Right forelimb (tissue), 1 donor: ENCODE results near the gene TJP2.
"Not testable (repeated sequence)": the region's sequence is repeated elsewhere in the genome, so short reads cannot be mapped to it uniquely, and the experiment has no call there.

Experiments
- DNase-seq: peaks from one replicate; pipeline ENCODE4 v3.0.0-alpha.2; 2018

The TJP2 gene

DNA sequence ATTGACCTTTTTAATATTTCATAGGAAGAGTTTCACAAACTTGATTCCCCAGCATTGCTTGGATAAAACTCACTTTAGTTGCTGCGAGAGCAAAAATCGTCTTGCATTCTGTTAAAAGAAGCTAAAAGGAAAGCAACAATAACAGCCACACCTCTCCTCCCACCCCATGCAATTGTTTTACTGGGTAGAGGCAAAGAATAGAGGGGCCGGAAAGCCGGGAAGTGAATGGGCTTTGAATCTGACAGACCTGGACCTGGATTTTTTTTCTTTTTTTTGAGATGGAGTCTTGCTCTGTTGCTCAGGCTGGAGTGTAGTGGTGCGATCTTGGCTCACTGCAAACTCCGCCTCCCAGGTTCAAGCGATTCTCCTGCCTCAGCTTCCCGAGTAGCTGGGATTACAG is 9.5 kb upstream of the TJP2 start:
- not testable (repeated sequence) for DNase-seq

DNA sequence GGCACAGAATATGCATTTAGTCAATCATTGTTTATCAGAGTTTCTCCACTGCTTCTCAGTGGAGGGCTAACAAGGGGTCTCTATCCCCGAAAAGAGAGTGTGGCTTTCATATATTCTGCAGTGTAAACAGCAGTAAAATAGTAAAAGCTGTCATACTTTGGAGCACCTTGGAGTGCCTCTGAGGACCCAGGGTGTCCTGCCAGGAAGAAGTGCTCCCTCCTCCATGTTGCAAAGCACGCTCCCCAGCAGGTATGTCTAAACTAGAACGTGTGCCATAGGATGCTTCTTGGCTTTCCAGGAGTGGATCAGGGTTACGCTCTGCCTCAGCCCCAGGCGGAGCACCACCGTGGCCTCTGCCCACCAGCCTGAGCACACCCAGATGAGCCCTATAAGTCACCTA is 8.5 kb upstream of the TJP2 start:
- DNase-seq, result no peak

DNA sequence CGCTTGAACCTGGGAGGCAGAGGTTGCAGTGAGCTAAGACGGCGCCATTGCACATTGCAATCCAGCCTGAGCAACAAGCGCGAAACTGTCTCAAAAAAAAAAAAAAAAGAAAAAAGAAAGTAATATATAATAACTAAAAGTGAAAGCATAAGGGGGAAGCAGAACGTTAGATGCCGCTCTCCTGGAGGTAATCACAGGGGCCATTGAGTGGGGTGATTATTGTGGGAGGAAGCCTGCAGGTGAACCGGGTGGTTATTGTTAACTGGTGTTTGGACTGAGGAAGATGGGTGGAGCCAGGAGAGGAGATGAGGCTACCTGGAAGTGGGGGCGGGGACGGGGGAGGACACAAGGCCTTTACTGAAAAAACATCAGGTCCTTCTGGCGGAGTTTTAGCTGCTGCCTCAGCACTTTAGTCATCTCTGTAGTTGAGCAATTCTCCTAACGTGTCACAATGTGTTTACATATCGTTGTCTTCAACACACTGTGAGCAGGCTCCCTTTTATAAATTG is 5.3 kb upstream of the TJP2 start:
- no peak for DNase-seq

DNA sequence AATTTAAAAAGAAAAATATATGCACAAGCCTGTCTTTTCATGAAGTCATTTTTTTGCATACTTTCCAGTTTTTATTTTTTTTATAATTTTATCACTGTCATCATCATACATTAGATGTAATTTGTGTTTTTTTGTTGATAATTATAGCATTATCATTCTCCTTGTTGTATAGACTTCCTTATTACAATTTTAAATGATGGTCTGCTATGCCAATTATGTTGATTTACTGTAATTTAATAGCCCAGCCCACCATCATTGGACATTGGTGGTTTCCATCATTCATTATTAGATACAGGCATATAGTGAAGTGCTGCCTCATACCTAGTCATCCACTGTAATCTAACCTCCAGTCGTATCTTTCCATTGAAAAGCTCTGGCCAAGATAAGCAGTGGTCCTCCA is 3.8 kb upstream of the TJP2 start:
- no peak for DNase-seq

DNA sequence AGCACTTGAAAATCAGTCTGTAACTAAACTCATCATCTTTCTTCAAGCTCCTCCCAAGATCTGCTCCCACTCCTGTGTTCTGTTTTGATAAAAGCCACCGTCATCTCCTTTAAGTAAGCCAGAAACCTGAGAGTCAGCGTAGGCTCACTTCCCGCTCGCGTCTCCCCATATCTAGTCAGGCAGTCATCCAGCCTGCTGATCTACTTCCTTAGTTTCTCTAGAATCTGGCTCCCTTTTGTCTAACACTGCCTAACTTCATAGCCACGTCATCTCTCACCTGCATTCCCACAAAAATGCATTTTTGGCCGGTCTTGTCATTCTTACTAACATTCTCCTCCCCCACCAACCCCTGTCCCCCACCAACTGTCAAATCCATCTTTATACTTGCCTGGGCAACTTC is 3.0 kb upstream of the TJP2 start:
- DNase-seq, result no peak

DNA sequence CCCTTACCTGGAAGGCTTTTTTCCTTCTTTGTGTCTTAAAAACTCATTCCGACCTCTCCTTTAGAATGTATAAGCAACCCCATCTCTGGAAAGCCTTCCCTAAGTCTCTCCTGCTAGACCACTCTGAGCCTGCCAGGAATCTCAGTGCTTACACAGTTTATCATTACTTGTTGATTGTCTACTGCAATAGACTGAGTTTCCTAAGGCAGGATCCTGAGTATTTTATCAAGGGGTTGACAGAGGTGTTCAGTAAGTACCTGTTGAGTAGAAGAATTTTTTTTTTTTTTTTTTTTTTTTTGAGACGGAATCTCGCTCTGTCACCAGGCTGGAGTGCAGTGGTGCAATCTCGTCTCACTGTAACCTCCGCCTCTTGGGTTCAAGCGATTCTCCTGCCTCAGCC is 2.6 kb upstream of the TJP2 start:
- no peak for DNase-seq

DNA sequence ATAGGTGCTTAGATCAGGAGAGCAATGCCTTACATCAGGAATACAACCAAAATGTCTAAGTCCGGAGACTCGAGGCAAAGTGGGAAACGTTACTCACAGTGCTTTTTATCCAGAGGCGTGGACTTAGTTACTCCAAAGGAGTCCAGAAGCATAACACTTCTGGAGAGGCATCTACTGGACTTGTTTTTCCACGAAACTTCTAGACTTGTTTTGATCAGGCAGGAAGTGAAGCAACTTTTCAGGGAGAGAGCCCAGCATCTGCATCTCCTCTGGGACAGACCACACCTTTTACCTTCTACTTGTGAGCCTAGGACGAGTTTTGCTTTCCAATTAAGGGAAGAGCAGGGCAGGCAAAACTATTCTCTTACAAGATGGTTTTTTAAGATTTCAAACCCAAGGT is 1.2 kb upstream of the TJP2 start:
- DNase-seq, result no peak

DNA sequence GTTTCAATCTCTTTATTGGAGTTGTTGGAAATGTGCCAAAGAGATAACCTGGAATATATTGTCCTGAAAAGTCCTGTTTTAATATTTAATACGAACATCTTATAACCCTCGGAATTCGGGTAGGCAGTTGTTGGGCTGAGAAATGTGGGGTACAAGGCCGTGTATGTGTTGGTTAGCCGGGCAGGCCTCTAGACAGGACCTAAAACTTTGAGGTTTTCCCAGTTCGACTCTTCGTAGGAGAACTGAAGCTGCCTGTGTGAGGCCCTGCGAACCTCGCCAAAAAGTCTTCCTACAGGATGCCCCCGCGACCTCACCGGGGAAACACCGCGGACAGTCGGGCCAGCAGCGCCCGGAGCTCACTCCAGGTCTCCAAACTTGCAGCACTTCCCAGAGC is 583 bp upstream of the TJP2 start:
- no peak for DNase-seq

DNA sequence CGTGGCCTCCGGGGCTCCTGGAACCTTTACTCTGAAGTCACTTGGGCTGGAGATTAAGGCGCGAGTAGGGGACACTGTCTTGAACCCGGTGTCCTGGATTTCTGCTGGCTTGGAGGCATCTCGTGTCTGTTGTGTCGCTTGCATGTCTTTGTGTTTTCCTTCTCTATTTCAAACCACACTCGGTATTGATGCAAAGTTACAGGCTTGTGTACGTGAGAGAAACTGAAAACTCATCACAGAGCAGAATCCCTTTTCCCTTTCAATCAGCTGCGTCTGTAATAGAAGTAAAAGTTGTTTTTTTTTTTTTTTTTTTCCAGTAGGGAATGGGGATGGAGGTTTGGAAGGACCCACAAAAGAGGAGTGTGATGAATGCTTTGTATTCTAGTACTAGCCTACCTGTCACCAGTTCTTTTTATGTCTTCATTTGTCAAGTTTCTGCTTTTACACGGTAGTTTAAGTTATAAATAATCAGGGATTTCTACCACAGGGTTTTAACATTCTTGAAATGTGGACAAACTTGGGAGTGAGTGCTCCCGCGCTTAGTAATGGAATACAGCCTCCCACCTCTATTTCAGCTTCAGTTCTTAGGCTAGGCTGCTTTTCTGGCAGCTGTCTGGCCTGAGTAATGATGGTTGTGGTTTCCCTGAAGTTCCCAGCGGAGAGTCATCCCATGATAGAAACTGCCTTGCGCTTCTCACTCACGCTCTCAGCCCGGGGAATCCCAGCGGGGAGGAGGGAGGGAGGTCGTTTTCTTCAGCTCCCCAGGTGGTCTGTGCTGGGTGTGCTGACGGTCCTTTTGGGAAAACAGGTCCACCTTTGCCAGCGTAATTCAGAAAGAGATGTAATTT is 763 bp downstream of the TJP2 start:
- peak; percentile 48 for DNase-seq

DNA sequence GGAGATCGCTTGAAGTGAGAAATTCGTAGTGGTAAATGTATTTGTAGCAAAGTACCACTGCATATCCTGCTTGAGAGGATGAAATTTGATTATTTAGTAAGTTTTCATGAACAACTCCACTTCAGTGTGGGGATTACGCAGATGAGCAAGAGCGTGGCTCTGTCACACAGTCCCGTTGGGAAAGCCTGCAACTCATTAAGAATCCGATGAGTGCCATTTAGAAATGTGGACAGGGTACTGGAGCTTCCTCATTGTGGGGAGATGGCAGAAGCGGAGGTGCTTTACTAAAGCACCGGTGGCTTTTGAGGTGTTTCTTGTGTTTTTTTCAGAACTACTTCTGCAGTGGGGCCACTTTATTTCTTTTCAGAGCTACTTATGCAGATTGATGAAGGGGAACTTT is 1.4 kb downstream of the TJP2 start:
- no peak for DNase-seq

DNA sequence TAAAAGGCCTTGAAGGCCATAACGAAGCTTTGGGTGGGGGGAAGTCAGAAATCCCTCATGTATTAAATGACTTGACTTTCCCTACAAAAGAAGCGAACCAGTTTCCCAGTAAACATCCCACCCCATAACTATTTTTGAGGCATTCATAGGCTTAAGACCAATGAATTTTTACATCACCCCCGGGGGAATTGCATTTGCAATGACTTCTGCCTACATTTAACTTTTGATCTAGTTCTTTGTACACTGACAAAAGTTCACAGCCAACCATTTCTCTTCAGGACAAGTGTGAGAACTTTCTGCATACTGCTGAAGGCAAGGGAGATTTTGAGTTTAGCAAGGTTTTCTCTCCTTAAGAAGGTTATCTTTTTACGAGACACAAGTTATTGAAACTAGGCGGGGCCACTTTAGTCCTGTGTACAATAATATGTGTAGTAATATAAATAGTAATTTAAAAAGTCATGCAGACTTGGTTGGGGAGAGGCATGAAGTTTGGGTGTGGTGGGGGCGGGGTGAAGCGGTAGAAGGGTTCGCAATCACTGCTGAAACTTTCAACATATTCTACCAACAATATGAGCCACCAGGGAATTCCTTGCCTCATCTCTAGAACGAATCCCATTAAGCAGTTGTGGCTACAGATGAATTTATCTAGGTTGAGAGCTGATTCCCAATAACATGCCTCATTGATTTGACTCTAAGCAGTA is 2.5 kb downstream of the TJP2 start:
- DNase-seq, result no peak

DNA sequence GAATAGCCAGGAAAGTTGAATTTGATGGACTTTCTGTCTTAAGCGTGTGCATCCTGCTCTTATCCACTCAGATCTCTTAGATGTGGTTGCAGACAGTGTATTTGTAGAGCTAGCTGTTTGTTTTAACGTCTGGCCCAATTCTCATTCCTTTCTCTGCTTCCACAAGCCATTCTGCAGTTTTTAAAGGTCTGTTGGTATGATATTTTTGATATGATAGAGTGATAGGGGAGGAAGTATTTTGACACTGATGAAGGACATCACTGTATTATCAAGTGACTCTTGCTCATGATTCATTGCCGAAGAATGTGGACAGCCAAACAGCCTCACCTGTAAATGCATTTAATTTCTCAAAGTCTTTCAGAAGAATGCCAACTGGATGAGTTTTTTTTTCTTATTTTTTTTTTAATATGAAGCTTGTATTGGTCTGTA is 4.5 kb downstream of the TJP2 start:
- no peak for DNase-seq

DNA sequence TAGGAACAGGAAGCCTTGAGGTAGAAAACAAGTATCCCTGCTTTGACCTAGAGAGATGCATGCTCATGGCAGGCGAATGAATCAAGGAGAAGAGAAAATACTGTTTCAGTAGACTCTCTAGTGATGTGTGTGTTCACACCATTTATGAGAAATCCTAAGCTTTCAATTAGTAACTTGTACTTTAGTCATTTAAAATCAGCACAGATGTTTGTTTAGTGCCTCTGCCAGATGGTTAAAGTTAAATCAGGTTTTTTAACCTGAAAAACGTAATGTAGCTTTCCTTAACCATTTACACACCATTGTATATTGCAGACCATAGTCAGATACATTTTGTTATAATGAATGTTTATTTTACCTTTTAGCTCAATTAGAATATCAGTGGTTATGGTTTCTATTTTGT is 5.0 kb downstream of the TJP2 start:
- DNase-seq, result no peak

DNA sequence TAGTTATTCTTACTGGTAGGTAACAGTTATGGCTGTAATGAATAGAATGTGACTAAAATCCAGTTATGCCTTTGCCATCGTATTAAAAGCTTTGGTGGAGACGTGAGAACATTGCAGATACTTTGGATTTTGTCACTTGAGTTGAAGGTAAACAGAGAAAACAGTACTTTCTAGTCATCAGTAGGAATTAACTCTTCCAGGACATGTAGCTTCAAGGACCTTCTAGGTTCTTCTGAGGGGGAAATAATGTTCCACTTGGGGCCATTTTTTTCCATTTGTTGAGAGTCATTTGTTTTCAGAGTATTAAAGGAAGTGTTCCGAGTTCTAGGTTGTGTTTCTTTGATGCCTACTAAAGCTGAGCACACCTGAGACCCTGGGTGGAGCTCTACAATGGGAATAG is 6.1 kb downstream of the TJP2 start:
- DNase-seq, result no peak

DNA sequence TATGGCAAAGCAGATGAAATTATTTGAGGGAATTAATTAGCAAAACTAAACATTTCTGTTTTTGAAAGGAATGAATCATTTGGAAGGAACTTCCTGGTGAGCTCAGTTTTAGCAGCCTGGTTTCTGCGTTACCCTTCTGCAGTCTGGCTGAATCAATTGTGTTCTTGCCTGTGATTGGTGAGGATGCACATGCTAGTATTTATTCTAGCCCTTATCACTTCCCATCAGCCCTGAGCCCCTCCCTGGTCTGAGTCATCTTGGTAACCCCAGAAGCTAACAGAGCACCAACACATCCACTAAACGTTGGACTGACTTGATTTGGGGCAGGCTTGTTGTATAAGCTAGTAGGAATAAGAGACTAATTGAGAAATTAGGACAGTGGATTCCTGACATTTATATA is 6.6 kb downstream of the TJP2 start:
- no peak for DNase-seq

DNA sequence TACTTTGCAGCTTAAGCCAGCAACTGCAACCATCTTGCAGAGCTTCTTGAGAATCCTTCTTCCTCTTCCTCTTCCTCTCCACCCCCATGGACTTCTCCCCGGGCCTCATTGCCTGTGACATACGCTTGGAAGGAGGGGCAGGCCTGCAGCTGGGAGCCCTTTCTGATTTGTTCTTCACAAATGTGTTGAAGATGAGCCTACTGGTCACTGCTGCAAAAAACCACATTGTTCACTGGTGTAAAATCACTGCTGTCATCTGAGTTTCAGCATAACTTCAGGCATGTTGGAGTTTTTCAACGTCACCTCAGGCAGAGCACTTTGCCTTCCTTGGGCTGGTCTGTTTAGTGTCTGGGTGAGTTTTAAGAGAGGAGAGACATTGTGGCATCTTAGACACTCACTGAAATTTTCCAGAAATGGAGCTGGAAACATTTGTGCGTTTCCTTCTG is 7.9 kb downstream of the TJP2 start:
- DNase-seq, result no peak

DNA sequence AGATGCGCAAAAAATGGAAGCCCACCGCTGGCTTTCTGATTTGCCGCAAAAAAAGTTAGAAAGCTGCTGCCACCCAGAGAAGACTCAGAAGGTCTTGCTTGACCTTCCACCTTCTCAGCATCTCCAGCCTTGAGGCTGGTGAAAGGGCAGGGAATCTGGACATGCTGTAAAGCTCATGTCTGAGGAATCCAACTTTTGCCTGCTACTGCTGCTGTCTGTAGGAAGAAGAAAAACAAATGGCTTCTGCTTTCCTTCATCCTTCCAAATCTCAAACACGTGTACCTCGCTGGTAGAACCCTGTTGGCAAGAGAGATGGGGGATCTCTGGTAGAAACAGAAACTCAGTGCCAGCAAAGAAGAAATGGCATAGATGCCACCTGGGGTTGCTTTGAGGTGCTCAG is 10.2 kb downstream of the TJP2 start:
- no peak for DNase-seq

DNA sequence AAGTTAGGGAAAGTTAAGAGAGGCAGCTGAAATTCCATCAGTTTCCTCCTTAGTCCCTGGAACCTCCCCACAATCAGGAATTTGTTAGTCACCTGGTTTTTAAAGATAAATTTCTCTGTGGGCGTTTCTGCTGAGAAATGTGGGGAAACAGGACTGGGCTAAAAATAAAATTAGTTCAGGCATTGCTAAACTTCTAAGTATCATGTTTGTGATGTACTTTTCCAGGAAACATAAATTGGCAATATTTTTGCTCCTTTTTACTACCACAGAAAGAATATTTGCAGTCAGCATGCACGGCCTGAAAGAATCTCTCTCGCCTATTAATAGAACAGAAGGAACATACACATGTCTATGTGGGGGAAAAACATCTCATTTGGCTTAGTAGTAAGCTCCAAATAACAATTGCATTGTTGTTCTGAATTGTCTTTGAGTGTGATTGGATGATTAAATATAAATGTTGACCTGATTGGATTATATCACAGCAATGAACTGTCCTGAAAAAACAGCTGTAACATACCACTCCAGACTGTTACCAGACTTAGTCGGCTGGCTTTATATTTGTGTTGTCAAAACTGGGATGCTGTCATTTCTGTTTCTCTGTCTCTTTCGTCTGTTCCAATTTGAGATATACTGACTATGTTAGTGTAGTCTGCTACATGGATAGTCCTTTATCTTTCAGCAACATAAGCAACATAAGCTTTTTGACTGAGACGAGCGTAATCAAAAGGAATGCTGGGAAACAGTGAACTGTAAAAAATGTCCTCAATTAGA is 12.9 kb downstream of the TJP2 start:
- no peak for DNase-seq

DNA sequence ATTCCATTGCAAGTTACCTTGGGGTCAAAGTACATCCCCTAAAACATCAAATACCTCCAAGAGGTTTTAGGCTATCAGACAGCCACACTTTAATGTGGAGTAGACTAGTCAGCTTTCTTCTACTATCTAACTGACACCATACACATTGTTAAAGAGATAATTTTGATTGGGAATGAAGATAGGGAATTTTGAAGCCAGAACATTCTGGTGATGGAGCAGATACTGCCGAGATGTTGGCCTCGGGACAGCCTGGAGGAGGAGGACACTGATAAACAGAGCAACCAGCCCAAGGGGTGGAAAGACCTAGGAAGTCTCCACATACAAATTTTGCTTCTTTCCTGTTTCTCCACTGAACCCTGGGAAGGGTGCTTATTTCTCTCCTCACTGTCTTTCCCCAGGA is 14.9 kb downstream of the TJP2 start:
- no peak for DNase-seq

DNA sequence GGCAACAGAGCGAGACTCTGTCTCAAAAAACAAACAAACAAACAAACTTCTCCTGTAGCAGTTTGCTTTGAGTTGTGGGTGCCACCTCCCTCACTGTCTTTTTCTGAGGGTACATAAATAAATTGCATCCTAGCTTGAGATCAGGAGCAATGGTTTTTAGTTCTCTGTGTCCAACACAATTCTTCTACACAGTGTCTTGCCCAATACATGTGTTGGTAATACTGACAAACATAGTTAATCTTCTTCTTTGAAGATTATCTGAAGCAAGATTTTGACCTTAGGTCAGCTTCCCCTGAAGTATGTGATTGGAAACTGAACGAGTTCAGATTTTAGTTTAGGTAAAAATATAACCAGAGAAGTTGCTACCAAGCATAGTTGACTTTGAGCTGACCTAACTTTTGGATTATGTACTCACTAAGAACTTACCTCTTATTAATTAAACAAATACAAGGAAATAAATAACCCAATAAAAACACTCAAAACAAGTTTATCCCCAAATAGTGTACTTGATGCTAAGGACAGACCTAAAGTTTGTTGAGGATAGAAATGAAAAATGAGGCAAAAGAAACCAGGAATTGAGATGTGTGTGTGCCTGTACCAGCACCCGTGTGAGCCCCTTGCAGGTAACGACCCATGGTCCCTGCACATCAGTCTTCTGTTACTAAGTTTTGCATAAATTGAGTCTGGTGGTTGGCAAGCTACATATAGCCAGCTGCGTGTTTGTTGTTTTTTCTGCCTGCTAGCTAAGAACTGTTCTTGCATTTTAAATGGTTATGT is 16.2 kb downstream of the TJP2 start:
- DNase-seq, result no peak

DNA sequence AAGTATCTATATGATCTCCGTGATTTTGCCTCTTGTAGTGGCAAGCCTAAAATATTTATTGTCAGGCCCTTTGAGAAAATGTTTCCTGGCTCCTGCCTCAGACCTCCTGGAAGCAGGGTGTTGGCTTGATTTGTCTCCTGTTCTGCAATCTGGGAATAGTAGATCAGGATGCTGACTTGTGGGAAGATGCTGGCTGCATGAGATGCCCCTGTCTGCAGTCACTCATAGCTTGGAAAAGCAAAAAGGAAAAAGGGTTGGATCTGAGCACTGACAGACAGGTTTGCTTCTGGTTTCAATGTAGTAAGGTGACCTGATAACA is 16.7 kb downstream of the TJP2 start:
- no peak for DNase-seq

DNA sequence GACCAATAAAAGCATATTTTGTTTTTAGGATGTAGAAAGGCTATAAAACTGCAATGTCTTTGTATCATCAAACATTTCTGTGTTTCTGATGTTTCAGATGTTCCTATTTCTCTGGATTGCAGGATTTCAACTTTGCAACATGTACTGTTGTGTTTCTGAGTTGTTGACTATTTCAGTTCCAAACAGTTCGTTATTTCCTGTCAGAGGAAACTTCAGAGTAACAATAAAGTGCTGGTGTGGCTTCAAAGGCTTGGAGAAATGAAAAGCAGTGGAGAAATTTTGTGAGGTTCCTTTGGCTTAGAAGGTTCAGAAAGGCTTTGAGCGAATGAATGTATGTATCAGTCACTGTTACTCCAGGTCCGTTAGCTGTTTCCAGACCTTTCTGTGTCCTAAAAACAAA is 17.2 kb downstream of the TJP2 start:
- no peak for DNase-seq

DNA sequence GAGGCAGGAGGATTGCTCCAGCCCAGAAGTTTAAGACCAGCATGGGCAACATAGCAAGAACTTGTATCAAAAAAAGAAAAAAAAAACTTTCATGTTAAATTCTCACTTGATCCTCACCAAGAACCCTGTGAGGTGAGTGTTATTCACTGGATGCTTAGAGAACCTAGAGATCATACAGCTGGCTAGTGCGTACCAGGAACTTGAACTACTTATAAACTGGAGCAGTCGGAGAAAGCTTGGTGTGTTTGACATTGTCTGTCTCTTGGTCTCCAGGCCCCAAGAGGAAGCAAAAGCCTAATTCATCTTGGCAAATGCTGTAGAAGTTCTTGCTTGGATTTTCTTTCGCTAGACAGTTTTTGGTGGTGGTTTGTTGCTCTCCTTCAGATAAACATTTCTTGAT is 18.1 kb downstream of the TJP2 start:
- no peak for DNase-seq
